GM12878 (cell line): ENCODE results near the gene PON3. TPM values are rescaled to one million over a fixed set of nuclear protein-coding genes. Genes with fewer than 3 reads are reported as not detected.

Experiments used
- ATAC-seq: fragments of 200-7000 bp; cut with Tn5 transposase; 3 replicates; pipeline ENCODE4 v1.9.1; 2020; ENCODE audit warnings: mild to moderate bottlenecking, moderate library complexity
- BruUV-seq: library from RNA; stranded (reverse); fragments of 400-500 nt; replicated peaks from 2 replicates; lab custom pipeline; 2021; lab: Mats Ljungman, UMichigan
- CTCF ChIA-PET: fragments of 300-600 bp; sonication (Branson Sonifier 250); formaldehyde crosslinking; extraction: SDS; loops from one replicate; lab custom pipeline; 2021; ENCODE audit warnings: inconsistent platforms; lab: Yijun Ruan, JAX
- POLR2A ChIA-PET: fragments of 350-600 bp; formaldehyde crosslinking; extraction: SDS; loops from one replicate; lab custom pipeline; 2021; ENCODE audit warnings: inconsistent platforms; lab: Charles Lee
- RAD21 ChIA-PET: fragments of 300-600 bp; sonication (Branson Sonifier 250); formaldehyde crosslinking; loops from one replicate; lab custom pipeline; 2023; ENCODE audit warnings: antibody characterized with exemption; ENCODE audit not compliant: unreplicated experiment; lab: Charles Lee
- SMC1A ChIA-PET: fragments of 300-600 bp; sonication (Branson Sonifier 250); formaldehyde crosslinking; loops from one replicate; lab custom pipeline; 2023; ENCODE audit not compliant: unreplicated experiment, uncharacterized antibody; lab: Charles Lee
- DNase-seq: peaks from one replicate; pipeline ENCODE4 v3.0.0-alpha.2; 2011; ENCODE audit warnings: low read depth, low spot score
- FAIRE-seq: peaks from 3 replicates; lab custom pipeline; 2011; peaks lifted over from hg19 to GRCh38; lab: Jason Lieb, UNC
- H2AFZ ChIP-seq: 2 replicates; pipeline ENCODE4 v1.6.0; 2011; ENCODE audit warnings: low read depth, low read length, control low read depth; ENCODE audit not compliant: control insufficient read depth
- H3K27ac ChIP-seq: 2 replicates; pipeline ENCODE4 v1.5.1; 2011; ENCODE audit warnings: control low read depth; ENCODE audit not compliant: control insufficient read depth, insufficient read depth
- H3K27me3 ChIP-seq, 2 experiments: replicated peaks in 1 of 2; 2 replicates each; pipeline versions ENCODE4 v1.6.0 to v1.6.1; 2011; ENCODE audit warnings: low read length in 1 of 2; ENCODE audit not compliant: control insufficient read depth in 2 of 2, insufficient read depth in 2 of 2
- H3K36me3 ChIP-seq, 2 experiments: 2 replicates each; pipeline ENCODE4 v1.5.1; 2011; ENCODE audit warnings: low read length in 1 of 2; ENCODE audit not compliant: control insufficient read depth in 2 of 2, insufficient read depth in 2 of 2
- H3K4me1 ChIP-seq: 2 replicates; pipeline ENCODE4 v1.6.1; 2011; ENCODE audit warnings: mild to moderate bottlenecking, low read length, moderate library complexity, mixed read lengths; ENCODE audit not compliant: control insufficient read depth, insufficient read depth
- H3K4me2 ChIP-seq: 2 replicates; pipeline ENCODE4 v1.6.0; 2011; ENCODE audit warnings: control low read depth; ENCODE audit not compliant: control insufficient read depth, insufficient read depth
- H3K4me3 ChIP-seq: fragments of 200-600 bp; sonication (generic); 2 replicates; pipeline ENCODE4 v1.5.1; 2016
- H3K79me2 ChIP-seq: 2 replicates; pipeline ENCODE4 v1.6.0; 2011; ENCODE audit warnings: low read length; ENCODE audit not compliant: control insufficient read depth, insufficient read depth
- H3K9ac ChIP-seq: 2 replicates; pipeline ENCODE4 v1.8.0; 2011; ENCODE audit warnings: low read length, control low read depth, mixed read lengths; ENCODE audit not compliant: control insufficient read depth, insufficient read depth
- H3K9me3 ChIP-seq: replicated peaks from 3 replicates; pipeline ENCODE4 v1.5.1; 2011; ENCODE audit warnings: mild to moderate bottlenecking, low read length; ENCODE audit not compliant: control insufficient read depth, insufficient read depth
- H4K20me1 ChIP-seq: 2 replicates; pipeline ENCODE4 v1.6.0; 2011; ENCODE audit not compliant: control insufficient read depth, insufficient read depth
- MTA3 ChIP-seq: IDR thresholded peaks from 2 replicates; pipeline ENCODE4 v1.6.1; 2012; ENCODE audit warnings: low read length, inconsistent platforms, borderline replicate concordance
- PML ChIP-seq: IDR thresholded peaks from 2 replicates; pipeline ENCODE4 v1.6.1; 2012; ENCODE audit warnings: low read length, inconsistent platforms
- RELA ChIP-seq: fragments of 450-650 bp; IDR thresholded peaks from 2 replicates; pipeline ENCODE4 v1.8.0; 2014; ENCODE audit warnings: borderline replicate concordance; ENCODE audit not compliant: partially characterized antibody
- RFX5 ChIP-seq: IDR thresholded peaks from 2 replicates; pipeline ENCODE4 v1.6.1; 2011; ENCODE audit warnings: low read depth, low read length, improper control_type of control experiment
- SRF ChIP-seq, 2 experiments: IDR thresholded peaks; 2 replicates each; pipeline ENCODE4 v1.6.1; 2011; ENCODE audit warnings: low read depth in 2 of 2, low read length in 2 of 2, mild to moderate bottlenecking in 1 of 2, moderate library complexity in 1 of 2
- SUPT20H ChIP-seq: IDR thresholded peaks from 2 replicates; pipeline ENCODE4 v1.6.1; 2011; ENCODE audit warnings: low read depth, mild to moderate bottlenecking, low read length, moderate library complexity, borderline replicate concordance; ENCODE audit not compliant: control insufficient read depth
- TAF1 ChIP-seq: IDR thresholded peaks from 2 replicates; pipeline ENCODE4 v1.6.1; 2011; ENCODE audit warnings: mild to moderate bottlenecking, low read depth, low read length, borderline replicate concordance
- TCF3 ChIP-seq: IDR thresholded peaks from 2 replicates; pipeline ENCODE4 v1.6.1; 2012; ENCODE audit warnings: low read depth, mild to moderate bottlenecking, low read length, borderline replicate concordance; ENCODE audit not compliant: insufficient read depth
- TCF7 ChIP-seq: IDR thresholded peaks from 2 replicates; pipeline ENCODE4 v1.6.1; 2014; ENCODE audit warnings: antibody characterized with exemption, borderline replicate concordance
- WGBS: methylation state at CpG from one replicate; pipeline ENCODE4 v1.1.6; 2016; ENCODE audit warnings: low lambda C conversion rate; ENCODE audit not compliant: insufficient replicate concordance, insufficient coverage; ENCODE audit errors: missing lambda C conversion rate; 5-methylcytosine and 5-hydroxymethylcytosine counted together
- in situ Hi-C: fragments of 300-500 bp; cut with MboI; formaldehyde crosslinking; loops from 9 replicates; pipeline ENCODE4 v1.14.3; 2018; ENCODE audit warnings: mixed read lengths
- intact Hi-C: fragments of 100-400 bp; cut with micrococcal nuclease; formaldehyde crosslinking; loops from one replicate; pipeline ENCODE4 v1.14.2; 2022; ENCODE audit not compliant: unreplicated experiment
- polyA plus RNA-seq, 11 experiments: library from polyadenylated mRNA; depleted of rRNA in 4 of 11; unstranded in 6 of 11; stranded (reverse) in 5 of 11; fragments of >200 nt; fragmentation: Nextera tagmentation in 4 of 11; fragmentation: Illumina TruSeq in 1 of 11; extraction: Ambion mirVana in 4 of 11; extraction: Trizol in 1 of 11; gene quantifications; 1 replicate in 1 of 11; 2 replicates in 10 of 11; pipeline versions ENCODE4 v1.2.1 to v1.2.3, GENCODE V29; 2011 to 2016; ENCODE audit warnings: inconsistent platforms in 2 of 11, missing spikeins in 2 of 11, low read depth in 1 of 11
- total RNA-seq, 4 experiments: library from RNA; depleted of rRNA in 3 of 4; stranded (reverse); fragments of >200 nt in 3 of 4; fragmentation: Illumina TruSeq in 1 of 4; extraction: Trizol in 1 of 4; gene quantifications; 2 replicates each; pipeline versions ENCODE4 v1.2.1 to v1.2.3, GENCODE V29; 2013 to 2021
- TF ChIP-seq, protein P1 (sequence below): IDR thresholded peaks from 2 replicates; pipeline ENCODE4 v1.6.1; 2011; ENCODE audit warnings: low read depth, mild to moderate bottlenecking, low read length, moderate library complexity, borderline replicate concordance; ENCODE audit errors: extremely low read depth

Gene PON3
- total and polyA plus RNA-seq, 10 of the 15 experiments (the other 5 are each of a cell fraction or from before 2014, with no cell fraction given), result 0.45 to 2.0 (median 0.91) TPM

- H4K20me1 ChIP-seq, result no peaks in the 10 kb centered on the region
- no peak overlapping the region for H3K27ac ChIP-seq
- H3K4me2 ChIP-seq, result peak overlapping the region; percentile 72
- peak overlapping the region; percentile 22 for H2AFZ ChIP-seq
- H3K9ac ChIP-seq, result no peak overlapping the region
- POLR2A ChIA-PET, result interaction anchor here (0.9 to 2.0 kb wide), 4 partner anchors 10 to 23 kb away, joined by 3 to 8 read pairs (median 4); no protein-coding TSS in a partner anchor
- H3K27me3 ChIP-seq, result no peaks in the 10 kb centered on the region
- FAIRE-seq (peak; percentile 18), DNase-seq (no peak), ATAC-seq (peak; percentile 3)
- peak overlapping the region; percentile 56 for H3K4me3 ChIP-seq
- no peaks in the 10 kb centered on the region for H3K79me2 ChIP-seq
- intact Hi-C loops (loop anchor here (2.0 kb wide), 2 partner anchors 17 to 67 kb away; no protein-coding TSS in a partner anchor), in situ Hi-C loops (no loop called here)
- no TSS peak for BruUV-seq
- CTCF ChIA-PET, result interaction anchor here (0.7 to 3.1 kb wide), 5 partner anchors 11 to 73 kb away, joined by 3 to 22 read pairs (median 8); no protein-coding TSS in a partner anchor
- RAD21 ChIA-PET, result interaction anchor here (0.9 to 4.7 kb wide), 8 partner anchors 11 to 77 kb away, joined by 3 to 36 read pairs (median 6); no protein-coding TSS in a partner anchor
- no peaks in the 10 kb centered on the region for H3K4me1 ChIP-seq
- WGBS, result 67% methylated on average over 6 of the region's 6 CpGs
- TF ChIP-seq RELA (no peak), TCF7 (peak; percentile 64; the same call in 1 of the 2 replicates), SUPT20H (no peak), RFX5 (no peak), PML (0 out of 2 replicates have a peak, but pooled peaks have one; percentile 16), MTA3 (no peak), SRF (IDR thresholded peaks at IDR 0.05; ENCODE audit: low read depth in 2 of 2, low read length in 2 of 2) (no peak), TAF1 (no peak), TCF3 (no peak)
- TF ChIP-seq, protein P1, sequence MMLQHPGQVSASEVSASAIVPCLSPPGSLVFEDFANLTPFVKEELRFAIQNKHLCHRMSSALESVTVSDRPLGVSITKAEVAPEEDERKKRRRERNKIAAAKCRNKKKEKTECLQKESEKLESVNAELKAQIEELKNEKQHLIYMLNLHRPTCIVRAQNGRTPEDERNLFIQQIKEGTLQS, result no peak
- SMC1A ChIA-PET, result interaction anchor here (0.6 to 3.8 kb wide), 18 partner anchors 8 to 116 kb away, joined by 3 to 21 read pairs (median 5); no protein-coding TSS in a partner anchor
- H3K9me3 ChIP-seq, result no peaks in the 10 kb centered on the region
- H3K36me3 ChIP-seq, result no peaks in the 10 kb centered on the region; a peak in 1 of 4 replicates
Observed at GRCh38 chr7:95433952-95434556, 37.9 kb upstream of the PON3 start.
